Thyroid gland (tissue), 4 donors: ENCODE measurements around the gene ACADL.

Source experiments
- CTCF ChIP-seq, 6 experiments: fragments of 200-600 bp in 3 of 6; fragments of 450-650 bp in 3 of 6; sonication (generic) in 3 of 6; IDR thresholded peaks; one replicate each; pipeline ENCODE4 v1.5.1; 2016 to 2019; ENCODE audit warnings: antibody characterized with exemption in 6 of 6, mild to moderate bottlenecking in 2 of 6, inconsistent platforms in 1 of 6, moderate library complexity in 1 of 6
- POLR2A ChIP-seq, 2 donors: fragments of 450-650 bp; IDR thresholded peaks; one replicate each; pipeline ENCODE4 v1.6.1; 2017; ENCODE audit warnings: antibody characterized with exemption in 2 of 2, mild to moderate bottlenecking in 2 of 2, moderate library complexity in 1 of 2

DNA sequence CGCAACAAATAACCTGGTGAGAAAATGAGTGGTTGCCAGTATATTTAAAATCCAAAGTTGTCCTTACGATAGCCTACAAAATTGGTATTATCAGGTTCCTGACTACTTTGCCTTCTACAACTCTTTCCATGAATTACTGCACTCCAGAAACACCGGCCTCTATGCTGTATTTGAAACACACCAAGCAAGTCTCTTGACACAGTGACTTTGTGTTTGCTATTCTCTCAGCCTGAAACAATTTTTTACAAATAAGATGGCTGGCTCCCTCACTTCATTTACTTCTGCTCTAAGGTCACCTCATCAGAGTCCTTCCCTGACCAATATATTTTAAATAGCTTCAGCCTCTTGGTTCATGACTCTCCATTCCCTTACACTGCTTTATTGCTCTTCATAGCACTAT is 66.2 kb downstream of the ACADL start:
- no peak for TF ChIP-seq CTCF (IDR thresholded peaks at IDR 0.05)
- TF ChIP-seq POLR2A (IDR thresholded peaks at IDR 0.05), result no peak
